ENCODE data around the gene HELZ.

DNA sequence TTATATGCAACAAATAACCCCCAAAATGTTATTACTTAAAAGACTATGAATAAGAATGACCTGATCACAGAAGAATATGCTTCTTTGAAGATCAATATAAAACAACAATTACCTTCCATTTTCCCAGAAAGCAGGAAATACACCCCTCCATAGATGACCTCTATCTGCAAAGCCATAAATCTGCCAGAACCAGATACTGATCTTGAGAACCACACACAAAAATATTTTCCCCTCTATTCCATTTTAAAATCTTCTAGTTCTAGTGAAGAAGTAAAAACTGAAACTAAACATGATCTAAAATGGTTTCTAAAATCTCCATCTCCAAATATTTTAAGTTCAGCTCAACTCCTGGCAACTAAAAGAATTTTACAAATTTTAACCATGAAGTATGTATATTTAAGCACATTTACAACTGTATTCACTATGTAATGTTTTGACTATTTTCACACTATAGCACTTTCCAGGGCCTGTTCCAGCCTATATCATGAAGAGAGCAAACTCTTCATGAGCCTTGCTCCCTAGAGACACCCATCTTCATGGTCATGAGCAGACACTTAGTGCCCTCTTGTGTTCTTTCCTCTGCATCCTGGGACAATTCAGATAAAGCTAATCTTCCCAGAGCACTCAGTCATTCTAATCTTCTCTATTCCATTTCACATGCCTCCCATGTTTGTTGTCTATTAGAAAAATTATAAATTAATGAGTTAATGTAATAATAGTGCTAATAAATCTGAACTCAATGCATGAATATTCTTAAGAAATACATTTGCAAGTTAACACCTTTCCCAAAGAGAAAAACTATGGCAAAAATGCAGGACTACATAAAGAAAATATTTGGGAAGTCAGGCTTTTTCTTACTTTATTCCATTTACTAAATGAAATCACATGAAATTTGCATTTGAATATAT lies 87.0 kb downstream of the HELZ start:
- no peak for TF ChIP-seq EZH2 (IDR thresholded peaks at IDR 0.05; ENCODE audit: borderline replicate concordance, insufficient read depth, low read depth, low read length, poor library complexity, severe bottlenecking)
- TF ChIP-seq, protein P1, sequence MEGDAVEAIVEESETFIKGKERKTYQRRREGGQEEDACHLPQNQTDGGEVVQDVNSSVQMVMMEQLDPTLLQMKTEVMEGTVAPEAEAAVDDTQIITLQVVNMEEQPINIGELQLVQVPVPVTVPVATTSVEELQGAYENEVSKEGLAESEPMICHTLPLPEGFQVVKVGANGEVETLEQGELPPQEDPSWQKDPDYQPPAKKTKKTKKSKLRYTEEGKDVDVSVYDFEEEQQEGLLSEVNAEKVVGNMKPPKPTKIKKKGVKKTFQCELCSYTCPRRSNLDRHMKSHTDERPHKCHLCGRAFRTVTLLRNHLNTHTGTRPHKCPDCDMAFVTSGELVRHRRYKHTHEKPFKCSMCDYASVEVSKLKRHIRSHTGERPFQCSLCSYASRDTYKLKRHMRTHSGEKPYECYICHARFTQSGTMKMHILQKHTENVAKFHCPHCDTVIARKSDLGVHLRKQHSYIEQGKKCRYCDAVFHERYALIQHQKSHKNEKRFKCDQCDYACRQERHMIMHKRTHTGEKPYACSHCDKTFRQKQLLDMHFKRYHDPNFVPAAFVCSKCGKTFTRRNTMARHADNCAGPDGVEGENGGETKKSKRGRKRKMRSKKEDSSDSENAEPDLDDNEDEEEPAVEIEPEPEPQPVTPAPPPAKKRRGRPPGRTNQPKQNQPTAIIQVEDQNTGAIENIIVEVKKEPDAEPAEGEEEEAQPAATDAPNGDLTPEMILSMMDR (IDR thresholded peaks at IDR 0.05), result no peak

Measured in B cell (primary cell).